Islet precursor cell (in vitro differentiated cells): ENCODE results near the gene ZBTB48.

Source experiments
- DNase-seq: peaks from one replicate; pipeline ENCODE4 v3.0.0-alpha.2; 2018

The ZBTB48 gene

DNA sequence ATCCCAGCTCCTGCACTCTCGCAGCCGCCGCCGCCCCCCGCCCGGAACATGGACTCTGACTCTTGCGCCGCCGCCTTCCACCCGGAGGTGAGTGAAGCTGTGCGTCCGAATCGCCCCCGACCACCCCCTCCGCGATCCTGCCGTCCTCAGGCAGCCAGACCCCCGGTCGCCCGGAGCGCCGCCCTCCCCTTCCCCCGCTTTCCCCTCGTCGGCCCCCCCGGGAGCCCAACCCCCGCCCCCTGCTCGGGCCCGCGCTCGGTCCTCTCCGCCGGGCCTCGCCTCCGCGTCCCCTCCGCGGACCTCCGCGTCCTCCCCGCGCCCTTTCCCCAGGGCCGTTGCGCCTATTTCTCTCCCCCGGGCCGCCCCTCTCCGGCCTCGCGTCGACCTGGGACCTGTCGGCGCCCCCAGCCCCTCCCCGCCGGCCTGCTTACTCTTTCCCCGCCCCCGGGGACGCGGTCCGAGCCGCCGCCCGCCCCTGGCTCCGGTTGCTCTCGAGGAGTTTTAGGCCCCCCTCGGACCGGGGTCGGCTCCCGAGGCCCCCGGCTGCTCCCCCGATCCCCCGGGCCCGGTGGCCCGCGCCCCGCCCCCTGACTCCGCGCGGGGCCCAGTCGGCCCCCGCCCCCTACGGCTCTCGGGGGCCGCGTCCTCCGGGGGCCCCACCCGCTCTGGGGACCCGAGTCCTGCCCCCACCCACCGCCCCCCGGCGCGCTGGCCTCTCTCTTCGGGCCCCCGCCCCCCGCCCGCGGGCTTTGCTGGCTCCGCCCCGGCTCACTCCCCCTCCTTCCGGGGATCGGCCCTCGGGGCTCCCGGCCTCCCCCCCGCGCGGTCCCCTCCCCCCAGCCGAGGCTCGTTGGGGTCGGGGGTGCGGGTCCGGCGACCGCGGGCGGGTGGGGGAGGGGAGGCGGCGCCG is 34.5 kb downstream of the ZBTB48 start:
- no peak for DNase-seq

DNA sequence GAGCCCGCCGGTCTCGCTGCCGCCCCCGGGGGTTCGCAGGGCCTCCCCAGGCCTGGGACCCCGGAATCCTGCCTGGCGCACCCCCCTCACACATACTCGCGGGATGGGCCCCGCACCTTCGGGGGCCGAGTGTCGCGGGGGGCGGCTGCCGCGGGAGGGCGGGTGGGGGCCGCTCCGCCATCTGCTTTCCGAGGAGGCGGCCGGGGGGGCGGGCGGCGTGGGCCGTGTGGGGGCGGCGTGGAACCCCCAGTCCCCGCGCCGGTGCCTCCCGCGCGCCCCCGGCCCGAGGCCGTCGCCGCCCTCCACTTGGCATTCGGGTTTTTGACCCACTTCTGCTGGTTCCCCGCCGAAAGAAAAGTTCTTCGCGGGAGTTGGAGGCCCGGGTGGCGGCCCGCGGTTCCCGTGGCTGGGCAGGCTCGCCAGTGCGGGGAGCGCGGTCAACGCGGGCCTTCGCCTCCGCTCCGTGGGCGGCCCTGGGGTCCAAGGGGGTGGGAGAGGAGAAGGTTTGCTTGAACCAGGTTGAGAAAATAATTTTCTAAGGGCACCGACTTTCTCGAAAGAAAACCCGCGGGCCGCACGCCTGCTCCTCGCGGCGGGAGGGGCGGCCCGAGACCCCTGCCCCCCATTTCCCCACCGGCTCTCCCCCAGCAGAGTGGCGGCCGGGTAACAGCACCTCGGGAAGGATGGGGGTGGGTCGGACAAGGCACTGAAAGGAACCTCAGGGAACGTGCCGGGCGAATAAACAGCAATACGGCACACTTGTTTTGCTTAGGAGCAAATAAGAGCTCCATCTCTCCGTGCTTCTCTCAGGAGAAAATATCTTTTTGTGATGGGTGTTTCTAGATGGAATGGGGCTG is 35.4 kb downstream of the ZBTB48 start:
- DNase-seq: no peak

DNA sequence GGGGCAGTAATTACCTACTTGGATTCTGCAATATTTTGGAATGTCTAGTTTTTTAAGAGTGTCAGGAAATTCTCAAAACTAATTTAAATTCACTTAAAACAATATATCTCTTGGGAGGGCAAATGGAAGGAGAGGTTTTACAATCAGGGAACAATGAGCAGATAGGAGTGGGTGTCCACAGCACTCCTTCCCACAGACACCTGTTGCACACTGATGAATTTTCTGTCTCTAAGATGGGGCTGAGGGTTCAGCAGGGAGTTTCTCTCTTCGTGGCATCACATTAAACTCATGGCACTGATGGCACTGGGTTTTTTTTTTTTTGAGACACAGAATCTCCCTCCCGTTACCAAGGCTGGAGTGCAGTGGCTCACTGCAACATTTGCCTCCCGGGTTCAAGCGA is 39.3 kb downstream of the ZBTB48 start:
- DNase-seq: no peak

- no peak for DNase-seq
Measured at GRCh38 chr1:6621429-6622391, 41.9 kb downstream of the ZBTB48 start.

DNA sequence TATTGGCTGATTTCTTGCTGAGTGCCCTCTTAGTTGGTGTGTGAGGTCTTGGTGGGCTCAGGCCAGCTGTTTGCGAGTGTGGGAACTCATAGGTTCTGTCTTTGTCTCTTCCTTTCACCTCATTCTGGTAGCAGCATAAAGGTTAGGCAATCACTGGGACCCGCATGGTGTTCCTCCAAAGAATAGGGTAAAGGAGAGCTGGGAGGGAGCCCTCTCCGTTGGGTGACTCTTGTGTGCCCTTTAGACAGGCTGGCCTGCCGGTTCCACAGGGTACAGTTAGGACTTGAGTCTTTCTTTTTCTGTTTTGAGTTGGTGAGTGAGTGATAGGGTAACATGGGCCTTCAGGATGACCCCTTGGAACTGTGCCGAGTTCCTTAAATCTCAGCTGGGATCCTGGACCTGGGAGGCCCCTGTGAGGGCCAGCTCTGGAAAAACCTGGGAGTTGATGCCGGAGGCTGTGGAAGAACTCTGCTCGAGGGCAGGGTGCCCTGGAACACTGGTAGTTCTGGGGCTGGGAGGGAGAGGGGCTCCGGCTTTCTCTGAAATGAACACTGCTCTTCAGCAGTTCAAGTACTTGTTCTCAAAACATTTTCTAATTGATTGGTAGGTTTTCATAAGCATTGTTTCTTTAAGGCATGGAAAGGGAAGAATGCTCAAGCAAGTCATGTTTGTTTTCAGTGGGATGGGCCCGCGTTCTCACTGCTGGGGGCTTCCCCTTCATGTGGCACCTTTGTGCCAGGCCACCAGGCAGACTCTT is 42.8 kb downstream of the ZBTB48 start:
- no peak for DNase-seq

DNA sequence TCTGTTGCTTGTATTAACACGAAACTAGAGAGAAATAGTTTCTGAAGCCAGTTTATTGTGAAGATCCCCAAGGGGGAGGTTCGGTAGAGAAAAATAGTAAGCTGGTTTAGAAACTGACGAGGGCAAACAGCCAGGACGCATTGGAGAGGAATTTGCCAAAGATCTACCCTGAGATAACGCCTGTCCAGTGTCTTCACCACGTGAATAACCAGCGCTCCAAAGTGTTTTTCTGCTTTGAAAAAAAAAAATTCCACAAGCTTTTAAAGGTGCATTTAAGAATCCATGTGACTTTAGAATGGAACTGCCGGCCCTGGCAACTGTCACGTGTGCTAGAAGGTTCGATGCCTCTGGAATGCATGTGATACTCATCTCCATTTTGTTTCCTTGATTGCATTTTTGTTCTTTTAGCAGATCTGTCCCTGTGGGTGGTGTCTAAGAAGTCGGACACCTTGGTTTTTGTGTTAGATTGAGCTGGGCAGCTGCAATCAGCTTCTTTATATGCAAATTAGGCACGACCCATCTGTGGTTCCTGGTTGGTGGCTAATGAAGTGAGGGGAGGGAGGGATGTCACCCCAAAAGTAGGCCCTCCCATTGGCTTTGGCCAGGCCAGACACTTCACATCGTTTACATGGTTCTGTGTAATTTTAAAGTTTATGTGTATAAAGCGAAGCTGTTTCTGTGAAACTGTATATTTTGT is 43.6 kb downstream of the ZBTB48 start:
- peak; percentile 64 for DNase-seq

- DNase-seq: peak; percentile 94
Measured at GRCh38 chr1:6624710-6625583, 45.2 kb downstream of the ZBTB48 start, which contains the start of gene THAP3. Gene THAP3 (plus strand): TSS chr1:6624868. CDS start chr1:6625219, 351 bp downstream.

- no peak for DNase-seq
Measured at GRCh38 chr1:6625584-6626149, 45.9 kb downstream of the ZBTB48 start.

DNA sequence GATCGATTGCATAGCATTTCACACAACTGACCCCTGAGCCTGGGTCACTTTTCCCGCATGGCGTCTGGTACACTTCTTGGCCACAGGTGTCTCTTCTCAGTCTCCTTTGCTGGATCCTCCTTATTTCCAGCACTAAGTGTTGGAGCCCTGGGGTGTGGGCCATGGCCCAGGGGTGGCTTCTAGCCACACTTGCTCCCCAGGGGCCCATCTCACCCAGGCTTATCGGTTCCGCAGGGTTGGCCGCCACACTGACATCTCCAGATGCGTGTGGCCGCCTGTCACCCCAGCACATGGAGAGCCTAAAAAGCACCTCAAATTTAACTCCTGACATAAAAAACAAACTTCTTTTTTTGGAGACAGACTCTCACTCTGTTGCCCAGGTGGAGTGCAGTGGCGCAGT is 47.2 kb downstream of the ZBTB48 start:
- no peak for DNase-seq

- no peak for DNase-seq
Measured at GRCh38 chr1:6627841-6628545, 48.2 kb downstream of the ZBTB48 start.

- DNase-seq: no peak
Measured at GRCh38 chr1:6628971-6629479, 49.2 kb downstream of the ZBTB48 start.

GRCh38 chr1:6630027-6630426 is 50.2 kb downstream of the ZBTB48 start:
- no peak for DNase-seq

GRCh38 chr1:6631058-6631457 is 51.3 kb downstream of the ZBTB48 start:
- DNase-seq: no peak

DNA sequence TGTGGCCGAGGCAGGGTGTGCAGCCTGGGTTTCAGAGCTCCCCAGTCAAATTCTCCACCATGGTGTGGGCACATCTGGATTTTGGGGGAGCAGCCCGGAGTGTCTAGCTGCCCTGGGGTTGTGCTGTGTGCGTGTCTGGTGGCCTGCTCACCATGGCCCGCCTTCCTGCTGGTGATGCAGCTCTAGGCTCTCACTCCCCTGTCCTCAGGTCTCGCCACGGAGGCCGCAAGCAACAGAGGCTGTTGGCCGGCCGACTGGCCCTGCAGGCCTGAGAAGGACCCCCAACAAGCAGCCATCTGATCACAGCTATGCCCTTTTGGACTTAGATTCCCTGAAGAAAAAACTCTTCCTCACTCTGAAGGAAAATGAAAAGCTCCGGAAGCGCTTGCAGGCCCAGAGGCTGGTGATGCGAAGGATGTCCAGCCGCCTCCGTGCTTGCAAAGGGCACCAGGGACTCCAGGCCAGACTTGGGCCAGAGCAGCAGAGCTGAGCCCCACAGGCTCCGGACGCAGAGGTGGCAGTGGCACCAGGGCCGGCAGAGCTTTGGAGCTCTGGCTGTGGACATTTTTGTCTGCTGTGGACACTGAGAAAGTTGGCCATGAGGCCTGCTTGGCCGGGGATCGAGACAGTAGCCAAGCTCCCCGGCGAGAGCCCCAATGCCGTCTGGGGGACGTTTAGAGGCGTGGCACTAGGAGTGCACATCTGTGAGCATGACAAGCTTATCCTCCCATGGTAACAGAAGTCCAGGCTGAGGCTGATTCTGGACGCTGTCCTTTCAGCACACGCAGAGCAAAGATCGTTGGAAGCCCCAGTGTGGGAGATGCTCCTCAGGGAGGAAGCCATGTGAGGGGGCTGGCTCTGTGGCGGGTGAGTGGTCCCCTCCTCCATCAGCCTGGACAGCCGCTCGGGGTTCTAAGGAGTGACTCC is 53.1 kb downstream of the ZBTB48 start:
- no peak for DNase-seq

GRCh38 chr1:6634371-6635052 is 54.7 kb downstream of the ZBTB48 start:
- peak; percentile 85 for DNase-seq

GRCh38 chr1:6635161-6635909 is 55.5 kb downstream of the ZBTB48 start:
- DNase-seq: no peak
